T-helper 17 cell (primary cell): ENCODE data around the gene MRPL37. TPM values are rescaled to one million over a fixed set of nuclear protein-coding genes. Genes with fewer than 3 reads are reported as not detected.

ENCODE experiments used
- ATAC-seq: fragments of 150-1000 bp; cut with Tn5 transposase; 2 replicates; pipeline ENCODE4 v1.10.0; 2021; ENCODE audit warnings: mild to moderate bottlenecking, moderate library complexity
- DNase-seq, 3 donors: peaks; one replicate each; pipeline versions ENCODE4 v3.0.0 to v3.0.0-alpha.2; 2020 to 2021
- H3K9me3 ChIP-seq: one replicate; pipeline ENCODE4 v1.7.0; 2013; ENCODE audit warnings: low read length, mild to moderate bottlenecking; ENCODE audit not compliant: control insufficient read depth, poor library complexity, severe bottlenecking
- H3K27ac Mint-ChIP-seq: one replicate; pipeline ENCODE4 v1.8.0; 2022; ENCODE audit warnings: mild to moderate bottlenecking, moderate library complexity, mixed read lengths
- H3K27me3 Mint-ChIP-seq: one replicate; pipeline ENCODE4 v1.8.0; 2022; ENCODE audit warnings: mixed read lengths
- H3K36me3 Mint-ChIP-seq: one replicate; pipeline ENCODE4 v1.8.0; 2022; ENCODE audit warnings: low read depth, mixed read lengths
- H3K4me1 Mint-ChIP-seq: one replicate; pipeline ENCODE4 v1.8.0; 2022; ENCODE audit warnings: mild to moderate bottlenecking, mixed read lengths
- H3K4me3 Mint-ChIP-seq: one replicate; pipeline ENCODE4 v1.8.0; 2022; ENCODE audit warnings: mild to moderate bottlenecking, moderate library complexity, mixed read lengths
- total RNA-seq, 4 donors: library from RNA in 2 of 4; stranded (reverse) in 2 of 4; gene quantifications; one replicate each; pipeline ENCODE4 v1.2.3 and lab custom pipeline; 2022 to 2026

The MRPL37 gene
- total RNA-seq, 2 donors from 2014 or later = 25.7 to 29.8 TPM

DNA sequence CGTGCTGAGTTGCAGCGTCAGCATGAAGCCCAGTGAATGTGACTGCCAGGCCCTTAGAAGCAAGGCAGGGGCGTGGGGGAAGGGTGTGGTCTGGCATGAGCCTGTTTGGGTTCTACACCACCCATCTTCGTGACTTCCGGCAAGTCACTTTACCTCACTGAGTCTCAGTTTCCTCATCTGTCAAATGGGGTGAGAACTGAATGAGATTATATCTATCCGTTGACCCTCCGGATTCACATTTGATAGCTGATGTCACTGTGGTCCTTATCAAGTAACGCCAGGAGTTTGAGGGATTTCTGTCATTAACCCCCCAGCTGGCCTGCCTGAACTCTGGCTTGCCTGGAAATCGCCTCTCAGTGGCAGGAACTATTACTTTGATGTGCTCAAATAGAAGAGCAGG is 15.6 kb downstream of the MRPL37 start:
- ATAC-seq = no peak
- H3K4me3 Mint-ChIP-seq = no peak overlapping the region
- no peak for DNase-seq
- H3K27me3 Mint-ChIP-seq = no peaks in the 10 kb centered on the region
- H3K9me3 ChIP-seq = no peaks in the 10 kb centered on the region
- H3K36me3 Mint-ChIP-seq = peaks cover 22% of the 10 kb centered on the region
- H3K4me1 Mint-ChIP-seq = peaks cover 13% of the 10 kb centered on the region
- no peak overlapping the region for H3K27ac Mint-ChIP-seq

- Mint-ChIP-seq H3K27me3 (no peaks in the 10 kb centered on the region), H3K4me1 (peaks cover 13% of the 10 kb centered on the region), H3K36me3 (peaks cover 13% of the 10 kb centered on the region), H3K27ac (no peak overlapping the region), H3K4me3 (no peak overlapping the region)
- no peak for ATAC-seq
- no peak for DNase-seq
- no peaks in the 10 kb centered on the region for H3K9me3 ChIP-seq
These were observed 19.1 kb downstream of the MRPL37 start for GRCh38 chr1:54218883-54219687.

DNA sequence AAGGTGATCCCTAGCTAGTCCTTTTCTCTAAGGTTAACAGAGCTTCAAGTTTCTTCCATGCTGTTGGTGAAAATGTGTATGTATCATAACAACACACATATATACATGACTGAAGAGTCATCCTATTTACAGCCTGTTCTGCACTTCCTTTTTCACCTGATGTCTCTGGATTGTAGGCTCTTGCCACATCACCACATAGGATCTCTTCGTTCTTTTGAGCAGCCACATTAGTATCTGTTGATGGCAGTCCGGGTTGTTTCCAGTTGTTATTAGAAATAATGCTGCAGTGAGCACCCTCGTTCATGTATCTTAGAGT is 19.7 kb downstream of the MRPL37 start:
- Mint-ChIP-seq H3K27ac (no peak overlapping the region), H3K4me1 (peaks cover 13% of the 10 kb centered on the region), H3K27me3 (no peaks in the 10 kb centered on the region), H3K36me3 (peaks cover 13% of the 10 kb centered on the region), H3K4me3 (no peak overlapping the region)
- H3K9me3 ChIP-seq = no peaks in the 10 kb centered on the region
- DNase-seq (no peak), ATAC-seq (no peak)

- no peak overlapping the region for H3K27ac Mint-ChIP-seq
- H3K4me1 Mint-ChIP-seq = peaks cover 13% of the 10 kb centered on the region
- no peaks in the 10 kb centered on the region for H3K9me3 ChIP-seq
- H3K36me3 Mint-ChIP-seq = peaks cover 13% of the 10 kb centered on the region
- ATAC-seq (no peak), DNase-seq (no peak)
- no peaks in the 10 kb centered on the region for H3K27me3 Mint-ChIP-seq
- H3K4me3 Mint-ChIP-seq = no peak overlapping the region
These were observed 20.2 kb downstream of the MRPL37 start for GRCh38 chr1:54220004-54220811.

DNA sequence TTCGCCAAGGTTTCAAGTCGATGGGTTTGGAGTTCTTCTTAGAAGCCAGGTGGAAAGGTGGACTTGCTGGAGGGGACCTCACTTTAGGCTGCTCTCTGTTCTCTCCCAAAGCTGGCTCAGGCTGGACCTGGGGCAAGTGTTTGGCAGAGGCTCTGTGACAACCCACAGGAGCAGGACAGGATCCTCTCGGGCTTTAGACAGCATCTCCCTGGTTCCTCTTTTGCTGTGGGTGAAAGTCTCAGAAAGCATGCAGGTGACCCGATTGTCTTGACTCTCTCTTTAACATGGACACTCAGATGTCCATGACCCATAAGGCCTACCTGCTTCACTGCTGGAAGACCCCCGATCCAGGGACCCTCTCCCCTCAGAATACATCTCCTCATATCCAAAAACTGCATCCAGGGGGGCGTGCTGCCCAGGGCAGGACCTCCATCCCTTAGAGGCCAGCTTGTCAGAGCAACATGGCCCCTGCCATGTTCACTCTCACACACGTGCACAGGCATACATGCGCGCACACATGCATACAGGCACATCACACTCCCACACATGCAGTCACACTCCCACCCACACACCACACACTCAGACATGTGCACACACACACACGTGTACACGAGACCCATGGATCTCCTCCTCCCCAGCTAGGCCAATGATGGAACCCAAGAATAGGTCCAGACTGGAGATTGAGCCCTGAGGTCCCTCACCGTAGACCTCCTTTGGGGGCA is 21.3 kb downstream of the MRPL37 start:
- Mint-ChIP-seq H3K27ac (peak overlapping the region; percentile 85), H3K36me3 (peaks cover 13% of the 10 kb centered on the region)
- ATAC-seq = no peak

DNA sequence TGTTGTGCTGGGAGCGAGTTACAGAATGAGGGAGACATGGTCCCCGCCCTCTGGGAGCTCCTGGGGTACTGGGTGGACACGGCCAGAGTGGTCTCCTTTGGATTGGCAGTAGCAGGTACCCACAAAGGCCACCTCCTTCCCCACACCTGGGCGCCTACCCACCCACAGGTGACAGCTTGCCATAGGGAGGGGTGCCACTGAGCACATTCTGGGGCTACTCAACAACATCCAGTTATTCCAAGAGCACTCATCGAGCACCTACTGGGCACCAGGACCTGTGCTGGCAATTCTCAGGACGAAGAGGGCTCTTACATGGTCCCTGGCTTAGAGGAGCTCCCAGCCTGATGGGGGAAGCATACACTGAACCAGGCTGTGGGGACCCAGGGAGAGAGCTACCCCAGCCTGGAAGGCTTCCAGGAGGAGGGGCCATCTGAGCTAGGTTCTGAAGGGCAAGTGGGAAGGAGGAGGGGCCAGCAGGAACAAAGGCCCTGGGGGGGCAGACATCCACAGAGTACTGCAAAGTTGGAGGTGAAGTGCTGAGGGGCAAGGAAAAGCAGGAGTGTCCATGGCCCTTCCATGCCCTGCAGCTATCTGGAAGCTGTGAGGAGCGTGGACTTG is 22.0 kb downstream of the MRPL37 start:
- ATAC-seq (no peak), DNase-seq (no peak)
- no peak overlapping the region for H3K4me3 Mint-ChIP-seq
- H3K27me3 Mint-ChIP-seq = no peaks in the 10 kb centered on the region
- no peaks in the 10 kb centered on the region for H3K9me3 ChIP-seq
- peak overlapping the region; percentile 85 for H3K27ac Mint-ChIP-seq
- peaks cover 9% of the 10 kb centered on the region for H3K36me3 Mint-ChIP-seq
- H3K4me1 Mint-ChIP-seq = peaks cover 13% of the 10 kb centered on the region

More for the DNA sequence above, 21.3 kb downstream of the MRPL37 start:
- Mint-ChIP-seq H3K27me3 (no peaks in the 10 kb centered on the region), H3K4me1 (peaks cover 13% of the 10 kb centered on the region), H3K4me3 (no peak overlapping the region)
- no peak for DNase-seq
- no peaks in the 10 kb centered on the region for H3K9me3 ChIP-seq

- DNase-seq (no peak), ATAC-seq (no peak)
- H3K27me3 Mint-ChIP-seq = no peaks in the 10 kb centered on the region
- H3K4me1 Mint-ChIP-seq = peaks cover 8% of the 10 kb centered on the region
- H3K27ac Mint-ChIP-seq = peak overlapping the region; percentile 29
- peaks cover 4% of the 10 kb centered on the region for H3K36me3 Mint-ChIP-seq
- H3K9me3 ChIP-seq = no peaks in the 10 kb centered on the region
- no peak overlapping the region for H3K4me3 Mint-ChIP-seq
These were observed 22.7 kb downstream of the MRPL37 start for GRCh38 chr1:54222711-54223110.

DNA sequence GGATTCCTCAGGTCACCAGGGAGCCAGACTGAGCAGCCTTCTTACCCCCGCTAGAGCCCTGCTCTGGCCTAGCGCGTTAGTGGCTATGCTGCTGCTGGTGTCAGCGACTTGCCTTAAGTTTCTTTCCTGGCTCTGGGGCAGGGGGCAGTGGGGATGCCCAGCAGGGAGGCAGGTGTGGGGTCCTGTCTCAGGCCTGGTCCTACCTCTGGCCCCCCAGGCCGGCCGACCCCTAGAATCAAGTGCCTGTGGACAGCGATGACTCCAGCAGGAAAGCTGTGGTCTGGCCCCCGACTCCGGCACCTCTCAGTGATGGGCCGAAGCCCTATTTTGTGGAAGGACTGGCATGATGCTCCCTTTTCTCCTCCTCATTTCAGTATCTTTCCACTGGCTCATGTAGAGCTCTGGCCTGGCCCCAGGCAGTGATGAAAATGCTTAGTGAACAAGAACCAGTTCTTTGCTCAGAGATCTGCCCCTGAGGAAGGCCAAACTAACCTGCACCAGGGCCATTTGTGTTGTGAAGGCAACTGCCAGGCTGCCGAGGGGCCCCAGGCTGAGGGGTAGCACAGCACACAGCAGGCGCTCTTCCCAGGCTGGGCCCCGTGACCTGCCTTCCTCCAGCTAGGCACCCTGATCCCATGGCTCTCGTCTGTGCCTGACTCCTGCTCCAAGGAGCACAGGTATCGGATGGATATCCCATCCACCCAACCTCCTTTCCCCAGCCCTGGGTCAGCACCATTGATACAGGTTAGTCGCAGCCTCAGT is 23.7 kb downstream of the MRPL37 start:
- DNase-seq (no peak), ATAC-seq (no peak)
- no peaks in the 10 kb centered on the region for H3K9me3 ChIP-seq
- peaks cover under 1% of the 10 kb centered on the region for H3K36me3 Mint-ChIP-seq
- H3K27ac Mint-ChIP-seq = peak overlapping the region; percentile 90
- H3K27me3 Mint-ChIP-seq = no peaks in the 10 kb centered on the region
- peaks cover 8% of the 10 kb centered on the region for H3K4me1 Mint-ChIP-seq
- H3K4me3 Mint-ChIP-seq = no peak overlapping the region

DNA sequence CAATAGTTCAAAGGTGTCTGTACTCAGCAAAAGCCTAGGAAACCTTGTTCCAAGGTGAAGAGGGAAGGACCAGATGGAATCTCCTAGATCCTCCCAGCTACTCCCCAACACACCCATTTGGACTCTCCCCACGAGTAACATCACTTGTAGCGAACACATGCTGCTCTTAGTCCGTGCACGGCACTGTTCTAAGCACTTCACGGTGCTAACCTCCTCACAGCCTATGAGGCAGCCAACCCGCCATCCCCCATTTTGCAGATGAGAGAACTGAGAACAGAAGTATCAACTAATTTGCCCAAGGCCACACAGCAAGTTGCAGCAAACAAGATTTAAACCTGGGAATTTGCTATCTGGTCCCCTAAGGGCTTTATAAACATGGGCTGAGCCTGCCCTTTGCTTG is 24.3 kb downstream of the MRPL37 start:
- no peaks in the 10 kb centered on the region for H3K36me3 Mint-ChIP-seq
- no peaks in the 10 kb centered on the region for H3K9me3 ChIP-seq
- DNase-seq = no peak
- H3K27me3 Mint-ChIP-seq = no peaks in the 10 kb centered on the region
- peak overlapping the region; percentile 90 for H3K27ac Mint-ChIP-seq
- ATAC-seq = no peak
- no peak overlapping the region for H3K4me3 Mint-ChIP-seq
- peaks cover 8% of the 10 kb centered on the region for H3K4me1 Mint-ChIP-seq

- Mint-ChIP-seq H3K27ac (peak overlapping the region; percentile 90), H3K4me1 (peaks cover 10% of the 10 kb centered on the region), H3K27me3 (no peaks in the 10 kb centered on the region), H3K4me3 (no peak overlapping the region), H3K36me3 (no peaks in the 10 kb centered on the region)
- DNase-seq = no peak
- no peaks in the 10 kb centered on the region for H3K9me3 ChIP-seq
- no peak for ATAC-seq
These were observed 25.4 kb downstream of the MRPL37 start for GRCh38 chr1:54225378-54225777.

- Mint-ChIP-seq H3K36me3 (no peaks in the 10 kb centered on the region), H3K4me3 (no peak overlapping the region), H3K4me1 (peaks cover 17% of the 10 kb centered on the region), H3K27me3 (no peaks in the 10 kb centered on the region), H3K27ac (no peak overlapping the region)
- no peaks in the 10 kb centered on the region for H3K9me3 ChIP-seq
- ATAC-seq (no peak), DNase-seq (no peak)
These were observed 26.1 kb downstream of the MRPL37 start for GRCh38 chr1:54225986-54226559.

- DNase-seq (no peak), ATAC-seq (peak; percentile 33)
- Mint-ChIP-seq H3K27ac (peak overlapping the region; percentile 54), H3K4me3 (no peak overlapping the region), H3K4me1 (peaks cover 21% of the 10 kb centered on the region), H3K36me3 (no peaks in the 10 kb centered on the region), H3K27me3 (no peaks in the 10 kb centered on the region)
- no peaks in the 10 kb centered on the region for H3K9me3 ChIP-seq
These were observed 27.2 kb downstream of the MRPL37 start for GRCh38 chr1:54227091-54227602.
